ENCODE measurements around the gene FAM81A.

The FAM81A gene

GRCh38 chr15:59545573-59545972 lies 107.6 kb downstream of the FAM81A start:
- DNase-seq: no peak

- DNase-seq: no peak
Measured at GRCh38 chr15:59548501-59549226, 110.7 kb downstream of the FAM81A start.

- no peak for DNase-seq
Measured at GRCh38 chr15:59549301-59550185, 111.6 kb downstream of the FAM81A start.

- DNase-seq: peak; percentile 78
Measured at GRCh38 chr15:59550530-59550929, 112.5 kb downstream of the FAM81A start.

GRCh38 chr15:59550956-59551355 lies 113.0 kb downstream of the FAM81A start:
- peak; percentile 29 for DNase-seq

- DNase-seq: no peak
Measured at GRCh38 chr15:59553879-59554735, 116.1 kb downstream of the FAM81A start.

GRCh38 chr15:59555696-59556095 lies 117.7 kb downstream of the FAM81A start:
- DNase-seq: no peak

- no peak for DNase-seq
Measured at GRCh38 chr15:59556380-59556779, 118.4 kb downstream of the FAM81A start.

- DNase-seq: peak; percentile 46
Measured at GRCh38 chr15:59557581-59557980, 119.6 kb downstream of the FAM81A start.

- DNase-seq: no peak
Measured at GRCh38 chr15:59558851-59559250, 120.9 kb downstream of the FAM81A start.

- DNase-seq: no peak
Measured at GRCh38 chr15:59561547-59561946, 123.6 kb downstream of the FAM81A start.

- no peak for DNase-seq
Measured at GRCh38 chr15:59562448-59563186, 124.6 kb downstream of the FAM81A start.

GRCh38 chr15:59565299-59565698 lies 127.3 kb downstream of the FAM81A start:
- no peak for DNase-seq

- no peak for DNase-seq
Measured at GRCh38 chr15:59567324-59567723, 129.3 kb downstream of the FAM81A start.

- no peak for DNase-seq
Measured at GRCh38 chr15:59569477-59569876, 131.5 kb downstream of the FAM81A start.

GRCh38 chr15:59570315-59570714 lies 132.3 kb downstream of the FAM81A start:
- no peak for DNase-seq

GRCh38 chr15:59571606-59572005 lies 133.6 kb downstream of the FAM81A start:
- DNase-seq: no peak
